DMS79 treated with DMSO at 0.1 percent for 48 hours (cell line): ENCODE measurements around the gene AJM1.
"Not testable (repeated sequence)": the region's sequence is repeated elsewhere in the genome, so short reads cannot be mapped to it uniquely, and the experiment has no call there.

ENCODE experiments used
- DNase-seq: peaks from one replicate; lab custom pipeline; 2025; lab: John Stamatoyannopoulos, UW

AJM1 gene

GRCh38 chr9:136842380-136842948 is at the start of gene AJM1:
Gene AJM1 (plus strand): TSS chr9:136842478. CDS start chr9:136844415, 1,937 bp downstream.
- DNase-seq, result peak; percentile 48

GRCh38 chr9:136793086-136793946 is 49.0 kb upstream of the AJM1 start:
- DNase-seq, result no peak

DNA sequence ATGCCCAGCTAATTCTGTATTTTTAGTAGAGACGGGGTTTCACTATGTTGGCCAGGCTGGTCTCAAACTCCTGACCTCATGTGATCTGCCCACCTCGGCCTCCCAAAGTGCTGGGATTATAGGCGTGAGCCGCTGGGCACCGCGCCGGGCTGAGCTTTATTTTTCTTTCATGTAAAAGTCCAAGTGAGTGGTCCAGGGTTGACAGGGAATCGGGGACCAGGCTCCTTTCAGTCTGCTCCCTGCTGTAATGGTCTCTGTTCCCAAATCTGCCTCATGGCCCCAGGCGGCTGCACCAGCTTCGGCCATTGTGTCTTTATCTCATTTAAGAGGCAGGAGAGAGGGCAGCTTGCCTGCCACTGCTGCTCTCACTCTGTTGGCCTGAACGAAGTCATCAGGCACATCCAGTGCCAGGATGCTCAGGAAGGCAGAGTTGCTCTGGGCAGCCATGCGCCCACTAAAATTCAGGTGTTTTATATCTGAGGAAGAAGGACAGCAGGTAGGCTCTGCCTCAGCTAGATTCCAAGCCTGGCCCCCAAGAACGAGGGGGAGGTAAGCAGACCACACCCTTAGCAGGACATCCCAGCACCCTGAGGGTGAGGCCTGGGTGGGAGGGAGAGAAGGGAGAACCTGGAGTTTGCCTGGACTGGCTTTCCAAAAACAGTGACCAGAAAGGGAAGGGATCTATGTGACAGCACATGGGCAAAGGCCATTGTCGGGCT is 47.8 kb upstream of the AJM1 start:
- no peak for DNase-seq

DNA sequence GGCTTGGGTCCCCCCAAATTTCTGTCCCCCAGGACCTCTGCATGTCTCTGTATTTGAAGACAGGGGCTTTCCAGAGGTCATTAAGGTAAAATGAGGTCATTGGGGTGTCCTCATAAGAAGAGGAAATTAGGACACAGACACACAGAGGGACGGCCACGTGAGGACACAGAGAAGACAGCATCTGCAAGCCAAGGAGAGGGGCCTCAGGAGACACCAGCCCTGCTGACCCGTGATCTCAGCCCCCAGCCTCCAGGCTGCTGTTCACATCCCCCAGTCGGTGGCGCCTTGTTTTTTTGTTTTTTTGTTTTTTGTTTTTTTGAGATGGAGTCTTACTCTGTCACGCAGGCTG is 47.3 kb upstream of the AJM1 start:
- no peak for DNase-seq

DNA sequence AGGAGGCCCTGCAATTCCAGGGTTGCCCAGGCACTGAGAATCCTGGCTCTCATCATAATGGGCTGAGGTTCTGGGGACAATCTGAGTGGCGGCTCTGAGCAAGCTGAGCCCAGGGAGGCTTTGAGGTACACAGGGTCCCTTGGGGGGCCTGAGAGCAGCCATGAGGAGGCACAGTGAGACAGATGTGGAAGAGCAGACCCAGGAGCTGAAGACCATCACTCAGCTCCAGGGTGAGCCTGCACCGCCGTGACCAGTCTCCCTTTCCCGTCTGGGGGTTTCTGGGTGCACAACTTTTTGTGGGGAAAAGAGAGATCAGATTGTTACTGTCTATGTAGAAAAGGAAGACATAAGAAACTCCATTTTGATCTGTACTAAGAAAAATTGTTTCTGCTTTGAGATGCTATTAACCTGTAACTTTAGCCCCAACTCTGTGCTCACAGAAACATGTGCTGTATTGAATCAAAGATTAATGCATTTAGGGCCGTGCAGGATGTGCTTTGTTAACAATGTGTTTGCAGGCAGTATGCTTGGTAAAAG is 46.0 kb upstream of the AJM1 start, which contains the start of gene CCDC183:
TSS of gene CCDC183 (plus strand) at position 101 of the 537 bp plus-strand sequence. CDS start at position 161, 60 bp downstream.
- DNase-seq, result no peak

- not testable (repeated sequence) for DNase-seq
Observed at GRCh38 chr9:136796775-136797347, 45.4 kb upstream of the AJM1 start.

DNA sequence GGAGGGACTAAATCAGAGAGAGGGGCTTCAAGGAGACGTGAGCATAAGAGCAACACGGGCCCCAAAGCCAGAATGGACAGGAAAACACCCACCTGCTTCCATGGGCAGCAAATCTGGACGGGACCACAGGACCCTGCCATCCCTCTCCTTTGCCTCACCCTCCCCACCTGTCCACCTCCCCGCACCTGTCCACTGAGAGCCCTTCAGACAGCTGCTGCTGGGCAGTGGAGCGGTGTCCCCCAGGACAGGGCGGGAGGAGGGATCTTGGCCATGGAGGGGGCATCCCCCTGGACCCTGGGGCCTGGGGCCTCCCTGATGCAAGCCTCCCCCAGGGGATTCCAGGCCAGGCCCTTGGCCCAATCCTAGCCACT is 43.6 kb upstream of the AJM1 start:
- no peak for DNase-seq

DNA sequence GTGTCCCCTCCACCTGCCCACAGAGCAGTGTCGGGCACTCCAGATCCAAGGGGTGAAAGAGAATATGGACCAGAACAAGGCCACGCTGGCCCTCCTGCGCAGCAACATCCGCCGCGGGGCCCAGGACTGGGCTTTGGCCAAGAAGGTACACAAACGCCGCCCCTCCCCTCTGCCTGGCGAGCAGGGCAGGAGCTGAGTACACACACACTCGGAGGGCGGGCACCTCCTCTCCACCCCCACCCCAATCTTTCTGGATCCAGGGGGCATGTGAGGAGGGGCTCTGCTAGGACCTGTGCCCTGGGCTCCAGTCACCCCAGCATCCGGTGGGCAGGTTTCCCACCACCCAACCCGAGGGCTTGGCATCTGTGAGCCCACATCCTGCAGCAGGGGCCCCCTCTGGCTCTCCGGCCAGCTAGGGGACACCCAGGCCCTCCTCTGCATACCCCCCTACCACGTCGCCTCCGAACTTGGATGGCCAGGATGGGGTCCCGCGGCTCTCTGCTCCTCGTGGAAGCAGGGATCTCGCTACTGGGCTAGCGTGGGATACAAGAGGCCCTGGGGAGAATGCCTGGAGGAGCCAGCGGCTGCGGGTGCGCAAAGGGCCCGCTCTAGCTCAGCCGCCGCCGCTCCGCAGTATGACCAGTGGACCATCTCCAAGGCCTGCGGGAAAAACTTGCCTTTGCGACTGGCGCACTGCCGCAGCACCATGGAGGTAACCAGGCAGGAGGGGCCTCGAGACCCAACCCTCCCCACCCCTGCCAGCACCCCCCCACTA is 43.0 kb upstream of the AJM1 start:
- peak; percentile 75 for DNase-seq

DNA sequence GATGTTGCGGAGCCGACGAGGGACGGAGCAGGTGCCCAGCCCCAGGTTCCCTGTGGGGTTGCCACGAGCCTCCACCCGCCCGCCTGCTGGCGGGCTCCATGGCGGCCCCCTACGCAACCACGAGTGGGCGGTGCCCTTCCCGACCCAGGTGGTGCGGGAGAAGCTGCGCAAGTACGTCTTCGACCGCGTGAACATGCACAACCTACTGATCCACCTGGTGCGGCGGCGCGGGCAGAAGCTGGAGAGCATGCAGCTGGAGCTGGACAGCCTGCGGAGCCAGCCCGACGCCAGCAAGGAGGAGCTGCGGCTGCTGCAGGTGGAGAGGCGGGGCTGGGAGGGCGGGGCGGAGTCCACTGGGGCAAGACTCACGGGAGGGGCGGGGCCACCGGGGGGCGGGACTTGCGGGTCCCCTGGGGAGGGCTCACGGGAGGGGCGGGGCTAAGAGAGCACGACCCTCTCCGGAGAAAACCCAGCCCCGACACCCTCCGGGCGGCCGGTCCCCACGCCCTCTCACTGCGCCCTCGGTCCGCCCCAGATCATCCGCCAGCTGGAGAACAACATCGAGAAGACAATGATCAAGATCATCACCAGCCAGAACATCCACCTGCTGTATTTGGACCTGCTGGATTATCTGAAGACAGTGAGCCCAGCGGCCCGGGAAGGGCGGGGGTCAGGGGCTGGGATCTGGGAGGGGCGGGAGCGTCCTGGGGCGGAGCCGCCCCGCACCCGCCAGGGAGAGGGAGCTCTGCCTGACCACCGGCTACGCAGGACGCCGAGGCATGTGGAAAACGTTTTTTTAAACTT is 42.2 kb upstream of the AJM1 start:
- DNase-seq, result peak; percentile 87

- DNase-seq, result no peak
Observed at GRCh38 chr9:136802321-136802720, 40.0 kb upstream of the AJM1 start.

- DNase-seq, result not testable (repeated sequence)
Observed at GRCh38 chr9:136803009-136803550, 39.2 kb upstream of the AJM1 start.

GRCh38 chr9:136803551-136804508 is 38.4 kb upstream of the AJM1 start:
- DNase-seq, result no peak

DNA sequence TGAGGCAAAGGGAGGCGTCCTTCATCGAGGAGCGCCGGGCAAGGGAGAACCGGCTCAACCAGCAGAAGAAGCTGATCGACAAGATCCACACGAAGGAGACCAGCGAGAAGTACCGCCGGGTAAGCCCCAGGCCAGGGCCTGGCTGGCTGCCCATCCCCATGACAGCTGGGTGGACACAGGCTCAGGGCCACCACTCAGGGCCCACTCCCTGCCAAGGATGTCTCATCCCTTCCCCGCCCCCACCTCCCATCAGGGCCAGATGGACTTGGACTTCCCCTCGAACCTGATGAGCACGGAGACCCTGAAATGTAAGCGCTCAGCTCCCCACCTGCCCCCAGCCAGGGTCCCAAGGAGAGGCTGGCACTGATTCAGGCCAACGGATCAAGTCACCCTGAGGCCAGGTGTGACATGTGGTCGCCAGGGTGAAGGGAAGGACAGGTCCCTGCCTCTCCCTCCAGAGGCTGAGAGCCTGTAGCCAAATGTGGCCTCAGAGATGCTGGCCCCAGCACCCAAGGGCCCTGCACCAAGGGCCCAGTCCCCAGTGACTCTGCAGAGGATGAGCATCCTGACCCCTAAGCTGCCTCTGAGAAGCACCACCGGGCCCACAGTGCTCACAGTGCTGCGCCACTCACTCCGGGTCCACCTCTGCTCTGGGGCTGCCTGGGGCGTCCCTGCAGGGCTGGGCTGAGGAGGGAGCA is 37.6 kb upstream of the AJM1 start:
- DNase-seq, result no peak

- DNase-seq, result peak; percentile 10
Observed at GRCh38 chr9:136805207-136805740, 37.0 kb upstream of the AJM1 start.

DNA sequence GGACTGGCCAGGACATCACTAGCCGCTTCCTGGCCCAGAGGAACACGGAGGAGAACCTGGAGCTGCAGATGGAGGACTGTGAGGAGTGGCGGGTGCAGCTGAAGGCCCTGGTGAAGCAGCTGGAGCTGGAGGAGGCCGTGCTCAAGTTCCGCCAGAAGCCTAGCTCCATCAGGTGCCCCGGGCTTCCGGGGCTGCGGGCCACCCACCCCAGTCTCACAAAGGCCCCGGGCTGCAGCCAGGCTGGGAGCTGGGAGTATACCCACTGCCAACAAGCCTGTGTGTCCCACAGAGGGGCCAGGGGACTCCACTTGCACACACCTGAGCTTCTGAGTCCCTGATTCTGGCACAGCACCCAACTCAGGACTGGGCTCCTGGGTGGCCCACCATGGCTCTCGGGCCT is 36.2 kb upstream of the AJM1 start:
- DNase-seq, result no peak

GRCh38 chr9:136806631-136807201 is 35.6 kb upstream of the AJM1 start:
- DNase-seq, result no peak

DNA sequence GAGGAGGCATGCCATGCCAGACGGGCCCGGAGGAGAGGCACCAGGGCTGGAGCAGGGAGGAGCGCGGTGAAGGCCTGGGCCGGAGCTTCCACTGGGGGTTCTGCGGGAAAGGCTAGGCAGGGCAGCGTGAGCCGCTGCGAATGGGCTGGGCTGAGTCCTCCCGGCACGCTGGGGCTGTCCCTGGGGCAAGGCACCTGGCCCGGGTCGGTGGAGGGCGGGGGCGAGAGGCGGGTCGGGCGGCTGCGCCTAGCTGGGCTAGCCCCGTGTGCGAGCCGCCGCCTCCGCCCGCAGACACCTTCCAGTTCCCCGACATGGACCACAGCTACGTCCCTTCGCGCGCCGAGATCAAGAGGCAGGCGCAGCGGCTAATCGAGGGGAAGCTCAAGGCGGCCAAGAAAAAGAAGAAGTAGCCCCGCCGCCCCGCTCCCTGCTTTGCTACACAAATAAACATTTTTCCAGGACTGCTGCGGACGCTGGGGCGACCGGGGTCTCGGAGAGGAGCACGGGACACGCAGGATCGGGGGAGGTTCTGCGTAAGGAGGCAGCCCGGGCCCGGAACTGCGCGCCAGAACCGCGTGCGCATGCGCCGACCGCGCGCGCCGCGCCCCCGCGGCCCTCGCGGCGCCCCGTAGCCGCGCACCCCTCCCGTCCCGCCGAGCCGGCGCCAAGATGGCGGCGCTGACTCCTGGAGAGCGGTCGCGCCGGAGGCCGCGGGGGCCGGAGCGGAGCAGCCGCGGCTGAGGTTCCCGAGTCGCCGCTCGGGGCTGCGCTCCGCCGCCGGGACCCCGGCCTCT is 34.8 kb upstream of the AJM1 start, which contains the start of gene RABL6:
TSS of gene RABL6 (plus strand) at position 668 of the 794 bp plus-strand sequence. CDS start 249 bp downstream, outside the sequence.
- peak; percentile 82 for DNase-seq
